HCT116 (cell line): ENCODE results near the gene PRKG1. TPM values are rescaled to one million over a fixed set of nuclear protein-coding genes. Genes with fewer than 3 reads are reported as not detected.

ENCODE experiments used
- ATAC-seq: fragments of 200-7000 bp; cut with Tn5 transposase; 2 replicates; pipeline ENCODE4 v1.9.1; 2020; ENCODE audit warnings: mild to moderate bottlenecking, moderate library complexity
- BruUV-seq: library from RNA; stranded (reverse); fragments of 400-500 nt; replicated peaks from 2 replicates; lab custom pipeline; 2021; lab: Mats Ljungman, UMichigan
- CTCF ChIA-PET: fragments of 300-600 bp; sonication (Branson Sonifier 250); formaldehyde crosslinking; loops from one replicate; lab custom pipeline; 2021; ENCODE audit warnings: antibody characterized with exemption; lab: Charles Lee
- POLR2A ChIA-PET: fragments of 300-600, 350-600 bp; sonication (Branson Sonifier 250); formaldehyde crosslinking; loops from one replicate; lab custom pipeline; 2021; ENCODE audit warnings: antibody characterized with exemption; lab: Charles Lee
- RAD21 ChIA-PET, 2 experiments: fragments of 300-600 bp; sonication (Branson Sonifier 250); formaldehyde crosslinking; loops; one replicate each; lab custom pipeline; 2023; ENCODE audit warnings: low total read pairs in 2 of 2; ENCODE audit not compliant: uncharacterized antibody in 2 of 2, unreplicated experiment in 2 of 2, low non-redundant PET in 1 of 2; lab: Charles Lee
- DNase-seq: peaks from one replicate; pipeline ENCODE4 v3.0.0-alpha.2; 2010; ENCODE audit warnings: low read depth, low spot score
- H2AFZ ChIP-seq: fragments of 200-600 bp; shearing (Covaris generic), sonication (generic); 2 replicates; pipeline ENCODE4 v1.6.1; 2017; ENCODE audit warnings: low read depth, mixed run types, mixed read lengths, antibody characterized with exemption, low read length; ENCODE audit not compliant: poor library complexity, severe bottlenecking
- H3K27ac ChIP-seq: 2 replicates; pipeline ENCODE4 v1.5.1; 2012; ENCODE audit warnings: low read depth, low read length
- H3K27me3 ChIP-seq: fragments of 200-600 bp; sonication (generic); 2 replicates; pipeline ENCODE4 v1.6.1; 2016; ENCODE audit warnings: mixed run types, low read length, mixed read lengths; ENCODE audit not compliant: insufficient read depth
- H3K36me3 ChIP-seq, 2 experiments: fragments of 200-500 bp in 1 of 2; fragments of 200-600 bp in 1 of 2; sonication (Bioruptor generic) in 1 of 2; sonication (generic) in 1 of 2; 2 replicates each; pipeline versions ENCODE4 v1.5.1 to v1.6.1; 2014 to 2016; ENCODE audit warnings: low read length in 2 of 2, inconsistent platforms in 1 of 2, mixed read lengths in 1 of 2, mixed run types in 1 of 2; ENCODE audit not compliant: insufficient read depth in 2 of 2, control insufficient read depth in 1 of 2
- H3K4me1 ChIP-seq, 2 experiments: fragments of 200-600 bp in 1 of 2; sonication (generic) in 1 of 2; 2 replicates each; pipeline versions ENCODE4 v1.5.1 to v1.6.1; 2012 to 2017; ENCODE audit warnings: low read length in 2 of 2, inconsistent platforms in 1 of 2, mild to moderate bottlenecking in 1 of 2, mixed read lengths in 1 of 2, mixed run types in 1 of 2, moderate library complexity in 1 of 2; ENCODE audit not compliant: insufficient read depth in 2 of 2, control insufficient read depth in 1 of 2
- H3K4me2 ChIP-seq: fragments of 200-600 bp; sonication (generic); 2 replicates; pipeline ENCODE4 v1.6.1; 2017; ENCODE audit warnings: mixed run types, low read length, mixed read lengths
- H3K4me3 ChIP-seq, 2 experiments: fragments of 200-600 bp in 1 of 2; sonication (generic) in 1 of 2; replicated peaks in 1 of 2; 2 replicates each; pipeline ENCODE4 v1.5.1; 2011 to 2016; ENCODE audit warnings: low read length in 2 of 2, control low read depth in 1 of 2, low read depth in 1 of 2, mild to moderate bottlenecking in 1 of 2, mixed read lengths in 1 of 2, mixed run types in 1 of 2
- H3K79me2 ChIP-seq: fragments of 200-600 bp; sonication (generic); 2 replicates; pipeline ENCODE4 v1.6.1; 2017; ENCODE audit warnings: mild to moderate bottlenecking, mixed run types, low read length, moderate library complexity, mixed read lengths; ENCODE audit not compliant: insufficient read depth
- H3K9ac ChIP-seq: fragments of 200-600 bp; sonication (generic); 2 replicates; pipeline ENCODE4 v1.6.1; 2016; ENCODE audit warnings: low read length, mixed read lengths
- H3K9me2 ChIP-seq: fragments of 200-600 bp; sonication (generic), shearing (Covaris generic); 2 replicates; pipeline ENCODE4 v1.6.1; 2017; ENCODE audit warnings: mixed run types, mild to moderate bottlenecking, moderate library complexity; ENCODE audit not compliant: insufficient read depth
- H3K9me3 ChIP-seq, 2 experiments: fragments of 200-500 bp in 1 of 2; fragments of 200-600 bp in 1 of 2; sonication (Bioruptor generic) in 1 of 2; sonication (generic) in 1 of 2; 2 replicates each; pipeline ENCODE4 v1.6.1; 2014 to 2017; ENCODE audit warnings: low read length in 2 of 2, mixed read lengths in 2 of 2, inconsistent platforms in 1 of 2, low read depth in 1 of 2, mild to moderate bottlenecking in 1 of 2, mixed run types in 1 of 2, moderate library complexity in 1 of 2; ENCODE audit not compliant: control insufficient read depth in 1 of 2, insufficient read depth in 1 of 2
- H4K20me1 ChIP-seq: fragments of 200-600 bp; sonication (generic), shearing (Covaris generic); 2 replicates; pipeline ENCODE4 v1.6.1; 2017; ENCODE audit warnings: mixed run types, mild to moderate bottlenecking, moderate library complexity; ENCODE audit not compliant: insufficient read depth
- ATF3 ChIP-seq: IDR thresholded peaks from 2 replicates; pipeline ENCODE4 v1.6.1; 2012
- CBX3 ChIP-seq: IDR thresholded peaks from 2 replicates; pipeline ENCODE4 v1.6.1; 2012; ENCODE audit warnings: low read depth
- CEBPB ChIP-seq: IDR thresholded peaks from 2 replicates; pipeline ENCODE4 v1.6.1; 2012; ENCODE audit warnings: low read depth
- EGR1 ChIP-seq: IDR thresholded peaks from 2 replicates; pipeline ENCODE4 v1.6.1; 2012; ENCODE audit warnings: low read depth
- EZH2 ChIP-seq: fragments of 200-600 bp; sonication (generic); IDR thresholded peaks from 2 replicates; pipeline ENCODE4 v1.6.1; 2017; ENCODE audit warnings: antibody characterized with exemption, mixed run types
- FOSL1 ChIP-seq: IDR thresholded peaks from 2 replicates; pipeline ENCODE4 v1.6.1; 2012; ENCODE audit warnings: low read depth
- POLR2A ChIP-seq: IDR thresholded peaks from 2 replicates; pipeline ENCODE4 v1.7.0; 2011; ENCODE audit warnings: borderline replicate concordance; ENCODE audit not compliant: insufficient read depth, insufficient read length; ENCODE audit errors: extremely low read depth
- POLR2AphosphoS5 ChIP-seq: IDR thresholded peaks from 2 replicates; pipeline ENCODE4 v1.6.1; 2011; ENCODE audit warnings: mild to moderate bottlenecking, low read depth, low read length, moderate library complexity
- REST ChIP-seq: IDR thresholded peaks from 2 replicates; pipeline ENCODE4 v1.6.1; 2012; ENCODE audit warnings: low read depth
- SIN3A ChIP-seq: IDR thresholded peaks from 2 replicates; pipeline ENCODE4 v1.6.1; 2012; ENCODE audit warnings: low read depth
- SP1 ChIP-seq: IDR thresholded peaks from 2 replicates; pipeline ENCODE4 v1.6.1; 2012; ENCODE audit warnings: low read depth
- TCF7L2 ChIP-seq: IDR thresholded peaks from 2 replicates; pipeline ENCODE4 v1.7.0; 2011; ENCODE audit warnings: borderline replicate concordance, inconsistent platforms; ENCODE audit not compliant: insufficient read depth, insufficient read length; ENCODE audit errors: extremely low read depth
- YY1 ChIP-seq: IDR thresholded peaks from 2 replicates; pipeline ENCODE4 v1.6.1; 2011; ENCODE audit warnings: low read length, low read depth, moderate library complexity, mild to moderate bottlenecking; ENCODE audit not compliant: insufficient replicate concordance; ENCODE audit errors: extremely low read depth
- ZBTB33 ChIP-seq: IDR thresholded peaks from 2 replicates; pipeline ENCODE4 v1.6.1; 2011; ENCODE audit warnings: mild to moderate bottlenecking, low read length, moderate library complexity; ENCODE audit not compliant: insufficient replicate concordance; ENCODE audit errors: extremely low read depth
- ZNF274 ChIP-seq: fragments of 200-500 bp; sonication (Bioruptor generic); IDR thresholded peaks from 2 replicates; pipeline ENCODE4 v1.6.1; 2014; ENCODE audit warnings: mild to moderate bottlenecking, low read depth, low read length, inconsistent platforms
- intact Hi-C: fragments of 100-400 bp; cut with micrococcal nuclease; formaldehyde crosslinking; loops from 2 replicates; pipeline ENCODE4 v1.10.0; 2022
- total RNA-seq: library from RNA; stranded (reverse); gene quantifications from one replicate; pipeline ENCODE4 v1.2.1, GENCODE V29; 2021; ENCODE audit not compliant: unreplicated experiment
- TF ChIP-seq, protein P1 (sequence below), 3 experiments: fragments of 200-600 bp in 1 of 3; sonication (generic) in 1 of 3; IDR thresholded peaks in 2 of 3; conservative IDR thresholded peaks in 1 of 3; 2 replicates each; pipeline ENCODE4 v1.5.1; 2012 to 2017; ENCODE audit warnings: low read depth in 2 of 3, low read length in 2 of 3, antibody characterized with exemption in 1 of 3, borderline replicate concordance in 1 of 3, control low read depth in 1 of 3, mild to moderate bottlenecking in 1 of 3, mixed read lengths in 1 of 3, mixed run types in 1 of 3, moderate library complexity in 1 of 3; ENCODE audit not compliant: insufficient read depth in 1 of 3

PRKG1 gene
- total RNA-seq, 1 experiment from 2014 or later = 1.4 TPM

DNA sequence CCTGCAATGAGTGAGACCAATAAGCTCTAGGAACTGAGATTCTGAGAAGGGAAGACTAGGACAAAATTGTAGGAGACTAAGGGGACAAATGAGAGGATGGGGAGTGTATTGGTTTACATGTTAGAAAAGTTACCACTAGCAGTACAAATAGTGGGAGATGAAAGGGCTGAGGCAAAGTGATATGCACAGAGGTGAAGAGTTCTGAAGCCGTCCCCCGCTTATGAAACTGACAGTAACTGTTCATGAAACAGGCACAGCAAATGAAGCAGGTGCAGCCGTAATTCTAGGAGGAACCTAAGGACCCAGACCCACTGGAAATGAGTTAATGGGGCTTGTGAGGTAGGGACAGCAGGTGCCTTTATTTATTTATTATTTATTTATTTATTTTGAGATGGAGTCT is 211.3 kb downstream of the PRKG1 start:
- ATAC-seq (no peak), DNase-seq (no peak)
- Histone ChIP-seq H3K36me3 (no peaks in the 10 kb centered on the region), H3K4me3 (no peak overlapping the region), H4K20me1 (no peaks in the 10 kb centered on the region), H3K9me3 (no peaks in the 10 kb centered on the region), H3K9me2 (no peaks in the 10 kb centered on the region), H3K9ac (no peak overlapping the region), H3K27me3 (peaks cover 26% of the 10 kb centered on the region), H3K4me2 (no peak overlapping the region), H3K27ac (no peak overlapping the region), H3K4me1 (no peaks in the 10 kb centered on the region), H2AFZ (no peak overlapping the region), H3K79me2 (no peaks in the 10 kb centered on the region)
- intact Hi-C loops = no loop called here
- RAD21 ChIA-PET = no interaction called here
- TF ChIP-seq EGR1 = no peak
- TF ChIP-seq YY1 = no peak
- TF ChIP-seq CEBPB = no peak
- no peak for TF ChIP-seq POLR2A
- TF ChIP-seq EZH2 = no peak
- TF ChIP-seq TCF7L2 = no peak
- TF ChIP-seq SP1 = no peak
- TF ChIP-seq SIN3A = no peak
- no peak for TF ChIP-seq REST
- TF ChIP-seq ATF3 = no peak
- no peak for TF ChIP-seq POLR2AphosphoS5
- no peak for TF ChIP-seq CBX3
- TF ChIP-seq, protein P1, sequence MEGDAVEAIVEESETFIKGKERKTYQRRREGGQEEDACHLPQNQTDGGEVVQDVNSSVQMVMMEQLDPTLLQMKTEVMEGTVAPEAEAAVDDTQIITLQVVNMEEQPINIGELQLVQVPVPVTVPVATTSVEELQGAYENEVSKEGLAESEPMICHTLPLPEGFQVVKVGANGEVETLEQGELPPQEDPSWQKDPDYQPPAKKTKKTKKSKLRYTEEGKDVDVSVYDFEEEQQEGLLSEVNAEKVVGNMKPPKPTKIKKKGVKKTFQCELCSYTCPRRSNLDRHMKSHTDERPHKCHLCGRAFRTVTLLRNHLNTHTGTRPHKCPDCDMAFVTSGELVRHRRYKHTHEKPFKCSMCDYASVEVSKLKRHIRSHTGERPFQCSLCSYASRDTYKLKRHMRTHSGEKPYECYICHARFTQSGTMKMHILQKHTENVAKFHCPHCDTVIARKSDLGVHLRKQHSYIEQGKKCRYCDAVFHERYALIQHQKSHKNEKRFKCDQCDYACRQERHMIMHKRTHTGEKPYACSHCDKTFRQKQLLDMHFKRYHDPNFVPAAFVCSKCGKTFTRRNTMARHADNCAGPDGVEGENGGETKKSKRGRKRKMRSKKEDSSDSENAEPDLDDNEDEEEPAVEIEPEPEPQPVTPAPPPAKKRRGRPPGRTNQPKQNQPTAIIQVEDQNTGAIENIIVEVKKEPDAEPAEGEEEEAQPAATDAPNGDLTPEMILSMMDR (IDR thresholded peaks at IDR 0.05 in 2 of 3, conservative IDR thresholded peaks at IDR 0.05 in 1 of 3; ENCODE audit: borderline replicate concordance in 1 of 3, insufficient read depth in 1 of 3, low read depth in 2 of 3, low read length in 2 of 3) = no peak
- no peak for TF ChIP-seq ZBTB33
- no peak for TF ChIP-seq ZNF274
- TF ChIP-seq FOSL1 = no peak
- no TSS peak for BruUV-seq
- POLR2A ChIA-PET = no interaction called here
- CTCF ChIA-PET = no interaction called here
